ENCODE data around the gene LDB2.

GRCh38 chr4:16661813-16662212, 236.6 kb downstream of the LDB2 start:
- TF ChIP-seq POLR2A (IDR thresholded peaks at IDR 0.05; ENCODE audit: low read length): no peak
- no peak for TF ChIP-seq GATA1 (IDR thresholded peaks at IDR 0.05; ENCODE audit: low read depth, low read length)

Measured in erythroblast (primary cell).